Endothelial cell of umbilical vein (primary cell): Measurements from ENCODE around the gene SFMBT2.

Experiments
- EZH2 ChIP-seq: IDR thresholded peaks from 2 replicates; pipeline ENCODE4 v1.6.1; 2012; ENCODE audit warnings: borderline replicate concordance, low read depth, mild to moderate bottlenecking, moderate library complexity, low read length, inconsistent platforms; ENCODE audit not compliant: severe bottlenecking
- FOS ChIP-seq: IDR thresholded peaks from 2 replicates; pipeline ENCODE4 v1.6.1; 2011; ENCODE audit warnings: mild to moderate bottlenecking, low read length, moderate library complexity, borderline replicate concordance; ENCODE audit not compliant: insufficient read depth
- GATA2 ChIP-seq: IDR thresholded peaks from 2 replicates; pipeline ENCODE4 v1.7.0; 2011; ENCODE audit warnings: low read depth, mild to moderate bottlenecking, moderate library complexity, mixed read lengths, low read length; ENCODE audit not compliant: insufficient read length, insufficient read depth
- JUN ChIP-seq: IDR thresholded peaks from 2 replicates; pipeline ENCODE4 v1.6.1; 2011; ENCODE audit warnings: borderline replicate concordance, low read depth; ENCODE audit not compliant: insufficient read length, insufficient read depth
- MYC ChIP-seq: IDR thresholded peaks from one replicate; pipeline ENCODE4 v1.6.1; 2011; ENCODE audit warnings: mild to moderate bottlenecking, low read depth, low read length
- POLR2A ChIP-seq: IDR thresholded peaks from 2 replicates; pipeline ENCODE4 v1.6.1; 2012; ENCODE audit warnings: low read depth, mild to moderate bottlenecking, control low read depth, low read length
- POLR2AphosphoS5 ChIP-seq: IDR thresholded peaks from 2 replicates; pipeline ENCODE4 v1.6.1; 2012; ENCODE audit warnings: low read depth, mild to moderate bottlenecking, control low read depth, low read length, moderate library complexity; ENCODE audit not compliant: insufficient read depth
- TF ChIP-seq, protein P1 (sequence below), 2 donors: IDR thresholded peaks; 1 replicate in 1 of 2; 2 replicates in 1 of 2; pipeline ENCODE4 v1.5.1; 2011; ENCODE audit warnings: low read length in 2 of 2, mild to moderate bottlenecking in 2 of 2, moderate library complexity in 2 of 2, control low read depth in 1 of 2, inconsistent platforms in 1 of 2, low read depth in 1 of 2; ENCODE audit not compliant: insufficient read depth in 1 of 2; ENCODE audit errors: extremely low read depth in 1 of 2
- TF ChIP-seq, protein P2 (sequence below): IDR thresholded peaks from 2 replicates; pipeline ENCODE4 v1.6.1; 2011; ENCODE audit not compliant: insufficient read depth, insufficient read length

DNA sequence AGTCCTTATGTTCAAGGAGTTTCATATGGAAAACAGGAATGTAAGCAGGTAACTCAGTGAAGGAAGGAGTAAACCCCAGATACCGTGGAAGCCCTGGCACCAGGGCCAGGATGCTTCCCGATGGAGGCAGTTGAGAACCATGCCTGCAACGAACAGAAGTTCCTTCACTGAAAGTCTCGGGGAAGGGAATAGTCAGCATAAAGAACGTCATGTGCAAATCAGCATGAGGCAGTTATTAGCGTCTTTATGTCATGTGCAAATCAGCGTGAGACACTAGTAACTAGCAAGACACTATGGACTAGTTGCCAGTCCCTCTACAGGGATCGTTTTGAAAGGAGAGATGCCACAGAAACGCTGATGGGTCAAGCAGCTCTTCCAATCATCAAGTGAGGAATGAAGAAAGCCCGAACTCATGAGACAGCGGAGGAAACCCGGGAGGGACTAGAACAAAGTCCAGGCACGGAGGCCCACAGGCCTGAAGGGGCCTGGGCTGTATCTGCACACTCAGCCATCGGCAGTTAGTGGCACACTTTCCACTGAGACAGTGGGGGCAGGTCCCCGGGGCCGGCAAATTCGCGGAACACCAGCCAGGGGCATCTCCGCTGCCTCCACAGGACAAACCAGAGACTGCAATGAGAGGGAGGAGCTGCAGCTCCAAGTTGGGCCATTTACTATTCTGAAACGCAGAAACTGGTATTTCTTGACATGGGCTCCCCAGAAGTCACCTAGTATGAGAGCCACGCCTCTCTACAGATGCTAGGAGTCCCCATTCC is 109.6 kb downstream of the SFMBT2 start:
- TF ChIP-seq POLR2A (no peak), POLR2AphosphoS5 (no peak), EZH2 (no peak), MYC (no peak), FOS (no peak), JUN (no peak), GATA2 (no peak)
- TF ChIP-seq, protein P1, sequence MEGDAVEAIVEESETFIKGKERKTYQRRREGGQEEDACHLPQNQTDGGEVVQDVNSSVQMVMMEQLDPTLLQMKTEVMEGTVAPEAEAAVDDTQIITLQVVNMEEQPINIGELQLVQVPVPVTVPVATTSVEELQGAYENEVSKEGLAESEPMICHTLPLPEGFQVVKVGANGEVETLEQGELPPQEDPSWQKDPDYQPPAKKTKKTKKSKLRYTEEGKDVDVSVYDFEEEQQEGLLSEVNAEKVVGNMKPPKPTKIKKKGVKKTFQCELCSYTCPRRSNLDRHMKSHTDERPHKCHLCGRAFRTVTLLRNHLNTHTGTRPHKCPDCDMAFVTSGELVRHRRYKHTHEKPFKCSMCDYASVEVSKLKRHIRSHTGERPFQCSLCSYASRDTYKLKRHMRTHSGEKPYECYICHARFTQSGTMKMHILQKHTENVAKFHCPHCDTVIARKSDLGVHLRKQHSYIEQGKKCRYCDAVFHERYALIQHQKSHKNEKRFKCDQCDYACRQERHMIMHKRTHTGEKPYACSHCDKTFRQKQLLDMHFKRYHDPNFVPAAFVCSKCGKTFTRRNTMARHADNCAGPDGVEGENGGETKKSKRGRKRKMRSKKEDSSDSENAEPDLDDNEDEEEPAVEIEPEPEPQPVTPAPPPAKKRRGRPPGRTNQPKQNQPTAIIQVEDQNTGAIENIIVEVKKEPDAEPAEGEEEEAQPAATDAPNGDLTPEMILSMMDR (IDR thresholded peaks at IDR 0.05; ENCODE audit: extremely low read depth in 1 of 2, insufficient read depth in 1 of 2, low read depth in 1 of 2, low read length in 2 of 2): no peak
- TF ChIP-seq, protein P2, sequence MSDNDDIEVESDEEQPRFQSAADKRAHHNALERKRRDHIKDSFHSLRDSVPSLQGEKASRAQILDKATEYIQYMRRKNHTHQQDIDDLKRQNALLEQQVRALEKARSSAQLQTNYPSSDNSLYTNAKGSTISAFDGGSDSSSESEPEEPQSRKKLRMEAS: no peak
